H1 (cell line): ENCODE measurements around the gene MCF2L2. TPM values are rescaled to one million over a fixed set of nuclear protein-coding genes. Genes with fewer than 3 reads are reported as not detected.

Experiments used
- FOSL1 ChIP-seq: IDR thresholded peaks from 2 replicates; pipeline ENCODE4 v1.6.1; 2011; ENCODE audit warnings: mild to moderate bottlenecking, low read depth, low read length, moderate library complexity; ENCODE audit not compliant: insufficient read depth
- HDAC2 ChIP-seq, 2 experiments: fragments of 300-600 bp in 1 of 2; sonication (generic) in 1 of 2; IDR thresholded peaks; 2 replicates each; pipeline ENCODE4 v1.6.1; 2011 to 2012; ENCODE audit warnings: low read depth in 2 of 2, low read length in 2 of 2, mild to moderate bottlenecking in 2 of 2, moderate library complexity in 2 of 2, borderline replicate concordance in 1 of 2, inconsistent platforms in 1 of 2
- KDM4A ChIP-seq: IDR thresholded peaks from one replicate; pipeline ENCODE4 v1.7.1; 2012; ENCODE audit warnings: low read depth, mild to moderate bottlenecking, moderate library complexity, low read length, inconsistent platforms; ENCODE audit not compliant: severe bottlenecking
- KDM5A ChIP-seq: fragments of 200-600 bp; IDR thresholded peaks from 2 replicates; pipeline ENCODE4 v1.7.1; 2012; ENCODE audit warnings: mild to moderate bottlenecking, low read length, inconsistent platforms, mixed read lengths
- RNF2 ChIP-seq: fragments of 200-900, 300-1000 bp; sonication (generic); IDR thresholded peaks from 2 replicates; pipeline ENCODE4 v1.7.1; 2016; ENCODE audit warnings: borderline replicate concordance, low read depth, mild to moderate bottlenecking, antibody characterized with exemption, low read length; ENCODE audit not compliant: poor library complexity, severe bottlenecking; ENCODE audit errors: missing control alignments
- SIX5 ChIP-seq: IDR thresholded peaks from 2 replicates; pipeline ENCODE4 v1.6.1; 2011; ENCODE audit warnings: mild to moderate bottlenecking, low read depth, low read length
- TAF7 ChIP-seq: optimal IDR thresholded peaks from 2 replicates; pipeline ENCODE3; 2011; ENCODE audit warnings: low read depth, mild to moderate bottlenecking, inconsistent platforms, low read length, moderate library complexity, borderline replicate concordance
- USF2 ChIP-seq: IDR thresholded peaks from 2 replicates; pipeline ENCODE4 v1.6.1; 2011; ENCODE audit warnings: low read length, improper control_type of control experiment
- polyA plus RNA-seq, 7 experiments: library from polyadenylated mRNA; depleted of rRNA in 3 of 7; stranded (reverse) in 5 of 7; unstranded in 2 of 7; fragments of >200 nt in 5 of 7; fragments of 200-250 nt in 2 of 7; gene quantifications; 1 replicate in 5 of 7; 2 replicates in 1 of 7; 4 replicates in 1 of 7; pipeline versions ENCODE4 v1.2.1 to v1.2.3, GENCODE V29; 2011 to 2013; ENCODE audit warnings: missing spikeins in 2 of 7, mixed read lengths in 2 of 7
- total RNA-seq: library from RNA; stranded (reverse); fragmentation: NEBNext Ultra II Directional; extraction: Animal tissue kit (Norgen Biotek cat#: 25700); gene quantifications from 2 replicates; pipeline ENCODE4 v1.2.1, GENCODE V29; 2021
- TF ChIP-seq, protein P1 (sequence below): fragments of 300-600 bp; sonication (generic); IDR thresholded peaks from 2 replicates; pipeline ENCODE4 v1.7.1; 2012; ENCODE audit warnings: low read length, moderate library complexity, mild to moderate bottlenecking, inconsistent platforms; ENCODE audit not compliant: insufficient replicate concordance

The MCF2L2 gene
- total and polyA plus RNA-seq, 2 of the 8 experiments (the other 6 are each of a cell fraction or from before 2014, with no cell fraction given): 4.1 to 13.7 TPM

DNA sequence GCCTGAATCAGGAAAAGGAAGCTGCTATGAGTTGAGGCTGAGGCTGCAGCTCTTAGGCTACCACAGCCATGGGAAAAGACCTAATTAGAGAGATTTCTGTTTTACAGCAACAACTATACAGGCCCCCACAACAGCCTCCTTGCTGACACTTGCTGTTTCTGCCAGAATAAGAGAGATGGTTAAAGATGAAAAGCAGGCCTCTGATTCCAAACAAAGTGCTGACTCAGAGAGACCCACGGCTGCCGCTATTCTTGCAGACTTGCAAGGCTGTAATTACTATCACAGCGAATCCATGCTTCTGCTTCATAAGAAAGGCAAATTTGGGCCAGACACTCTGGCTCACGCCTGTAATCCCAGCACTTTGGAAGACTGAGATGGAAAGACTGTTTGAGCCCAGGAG lies 41.8 kb downstream of the MCF2L2 start (continued):
- TF ChIP-seq, protein P1, sequence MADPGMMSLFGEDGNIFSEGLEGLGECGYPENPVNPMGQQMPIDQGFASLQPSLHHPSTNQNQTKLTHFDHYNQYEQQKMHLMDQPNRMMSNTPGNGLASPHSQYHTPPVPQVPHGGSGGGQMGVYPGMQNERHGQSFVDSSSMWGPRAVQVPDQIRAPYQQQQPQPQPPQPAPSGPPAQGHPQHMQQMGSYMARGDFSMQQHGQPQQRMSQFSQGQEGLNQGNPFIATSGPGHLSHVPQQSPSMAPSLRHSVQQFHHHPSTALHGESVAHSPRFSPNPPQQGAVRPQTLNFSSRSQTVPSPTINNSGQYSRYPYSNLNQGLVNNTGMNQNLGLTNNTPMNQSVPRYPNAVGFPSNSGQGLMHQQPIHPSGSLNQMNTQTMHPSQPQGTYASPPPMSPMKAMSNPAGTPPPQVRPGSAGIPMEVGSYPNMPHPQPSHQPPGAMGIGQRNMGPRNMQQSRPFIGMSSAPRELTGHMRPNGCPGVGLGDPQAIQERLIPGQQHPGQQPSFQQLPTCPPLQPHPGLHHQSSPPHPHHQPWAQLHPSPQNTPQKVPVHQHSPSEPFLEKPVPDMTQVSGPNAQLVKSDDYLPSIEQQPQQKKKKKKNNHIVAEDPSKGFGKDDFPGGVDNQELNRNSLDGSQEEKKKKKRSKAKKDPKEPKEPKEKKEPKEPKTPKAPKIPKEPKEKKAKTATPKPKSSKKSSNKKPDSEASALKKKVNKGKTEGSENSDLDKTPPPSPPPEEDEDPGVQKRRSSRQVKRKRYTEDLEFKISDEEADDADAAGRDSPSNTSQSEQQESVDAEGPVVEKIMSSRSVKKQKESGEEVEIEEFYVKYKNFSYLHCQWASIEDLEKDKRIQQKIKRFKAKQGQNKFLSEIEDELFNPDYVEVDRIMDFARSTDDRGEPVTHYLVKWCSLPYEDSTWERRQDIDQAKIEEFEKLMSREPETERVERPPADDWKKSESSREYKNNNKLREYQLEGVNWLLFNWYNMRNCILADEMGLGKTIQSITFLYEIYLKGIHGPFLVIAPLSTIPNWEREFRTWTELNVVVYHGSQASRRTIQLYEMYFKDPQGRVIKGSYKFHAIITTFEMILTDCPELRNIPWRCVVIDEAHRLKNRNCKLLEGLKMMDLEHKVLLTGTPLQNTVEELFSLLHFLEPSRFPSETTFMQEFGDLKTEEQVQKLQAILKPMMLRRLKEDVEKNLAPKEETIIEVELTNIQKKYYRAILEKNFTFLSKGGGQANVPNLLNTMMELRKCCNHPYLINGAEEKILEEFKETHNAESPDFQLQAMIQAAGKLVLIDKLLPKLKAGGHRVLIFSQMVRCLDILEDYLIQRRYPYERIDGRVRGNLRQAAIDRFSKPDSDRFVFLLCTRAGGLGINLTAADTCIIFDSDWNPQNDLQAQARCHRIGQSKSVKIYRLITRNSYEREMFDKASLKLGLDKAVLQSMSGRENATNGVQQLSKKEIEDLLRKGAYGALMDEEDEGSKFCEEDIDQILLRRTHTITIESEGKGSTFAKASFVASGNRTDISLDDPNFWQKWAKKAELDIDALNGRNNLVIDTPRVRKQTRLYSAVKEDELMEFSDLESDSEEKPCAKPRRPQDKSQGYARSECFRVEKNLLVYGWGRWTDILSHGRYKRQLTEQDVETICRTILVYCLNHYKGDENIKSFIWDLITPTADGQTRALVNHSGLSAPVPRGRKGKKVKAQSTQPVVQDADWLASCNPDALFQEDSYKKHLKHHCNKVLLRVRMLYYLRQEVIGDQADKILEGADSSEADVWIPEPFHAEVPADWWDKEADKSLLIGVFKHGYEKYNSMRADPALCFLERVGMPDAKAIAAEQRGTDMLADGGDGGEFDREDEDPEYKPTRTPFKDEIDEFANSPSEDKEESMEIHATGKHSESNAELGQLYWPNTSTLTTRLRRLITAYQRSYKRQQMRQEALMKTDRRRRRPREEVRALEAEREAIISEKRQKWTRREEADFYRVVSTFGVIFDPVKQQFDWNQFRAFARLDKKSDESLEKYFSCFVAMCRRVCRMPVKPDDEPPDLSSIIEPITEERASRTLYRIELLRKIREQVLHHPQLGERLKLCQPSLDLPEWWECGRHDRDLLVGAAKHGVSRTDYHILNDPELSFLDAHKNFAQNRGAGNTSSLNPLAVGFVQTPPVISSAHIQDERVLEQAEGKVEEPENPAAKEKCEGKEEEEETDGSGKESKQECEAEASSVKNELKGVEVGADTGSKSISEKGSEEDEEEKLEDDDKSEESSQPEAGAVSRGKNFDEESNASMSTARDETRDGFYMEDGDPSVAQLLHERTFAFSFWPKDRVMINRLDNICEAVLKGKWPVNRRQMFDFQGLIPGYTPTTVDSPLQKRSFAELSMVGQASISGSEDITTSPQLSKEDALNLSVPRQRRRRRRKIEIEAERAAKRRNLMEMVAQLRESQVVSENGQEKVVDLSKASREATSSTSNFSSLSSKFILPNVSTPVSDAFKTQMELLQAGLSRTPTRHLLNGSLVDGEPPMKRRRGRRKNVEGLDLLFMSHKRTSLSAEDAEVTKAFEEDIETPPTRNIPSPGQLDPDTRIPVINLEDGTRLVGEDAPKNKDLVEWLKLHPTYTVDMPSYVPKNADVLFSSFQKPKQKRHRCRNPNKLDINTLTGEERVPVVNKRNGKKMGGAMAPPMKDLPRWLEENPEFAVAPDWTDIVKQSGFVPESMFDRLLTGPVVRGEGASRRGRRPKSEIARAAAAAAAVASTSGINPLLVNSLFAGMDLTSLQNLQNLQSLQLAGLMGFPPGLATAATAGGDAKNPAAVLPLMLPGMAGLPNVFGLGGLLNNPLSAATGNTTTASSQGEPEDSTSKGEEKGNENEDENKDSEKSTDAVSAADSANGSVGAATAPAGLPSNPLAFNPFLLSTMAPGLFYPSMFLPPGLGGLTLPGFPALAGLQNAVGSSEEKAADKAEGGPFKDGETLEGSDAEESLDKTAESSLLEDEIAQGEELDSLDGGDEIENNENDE: no peak
- TF ChIP-seq KDM5A (no peak), USF2 (no peak), FOSL1 (no peak), TAF7 (no peak), HDAC2 (IDR thresholded peaks at IDR 0.05; ENCODE audit: borderline replicate concordance in 1 of 2, low read depth in 2 of 2, low read length in 2 of 2) (no peak), RNF2 (no peak), KDM4A (no peak), SIX5 (no peak)
